OCI-LY1 (cell line): Measurements from ENCODE around the gene IER5.

Source experiments
- H2AFZ ChIP-seq: fragments of 200-600 bp; sonication (generic), shearing (Covaris generic); 2 replicates; pipeline ENCODE4 v1.6.0; 2014; ENCODE audit warnings: antibody characterized with exemption, mild to moderate bottlenecking, low read length
- H3F3A ChIP-seq: fragments of 200-600 bp; sonication (generic), shearing (Covaris generic); 2 replicates; pipeline ENCODE4 v1.6.0; 2014; ENCODE audit warnings: mild to moderate bottlenecking, antibody characterized with exemption, low read length, moderate library complexity; ENCODE audit not compliant: insufficient read depth
- H3K27ac ChIP-seq: fragments of 200-600 bp; sonication (generic); 2 replicates; pipeline ENCODE4 v1.5.1; 2014; ENCODE audit warnings: low read length, mixed run types, mild to moderate bottlenecking, low read depth; ENCODE audit not compliant: poor library complexity, severe bottlenecking
- H3K27me3 ChIP-seq: fragments of 200-600 bp; sonication (generic); 2 replicates; pipeline ENCODE4 v1.6.0; 2014; ENCODE audit warnings: antibody characterized with exemption, mild to moderate bottlenecking, low read length, moderate library complexity; ENCODE audit not compliant: insufficient read depth
- H3K36me3 ChIP-seq: fragments of 200-600 bp; sonication (generic); 2 replicates; pipeline ENCODE4 v1.6.1; 2014; ENCODE audit warnings: mild to moderate bottlenecking, antibody characterized with exemption, low read length, moderate library complexity, mixed read lengths; ENCODE audit not compliant: insufficient read depth
- H3K4me1 ChIP-seq: fragments of 200-600 bp; sonication (generic); 2 replicates; pipeline ENCODE4 v1.5.1; 2014; ENCODE audit warnings: mild to moderate bottlenecking, low read length, moderate library complexity; ENCODE audit not compliant: insufficient read depth, severe bottlenecking
- H3K4me2 ChIP-seq: fragments of 200-600 bp; sonication (generic), shearing (Covaris generic); 2 replicates; pipeline ENCODE4 v1.6.1; 2014; ENCODE audit warnings: low read length
- H3K4me3 ChIP-seq: fragments of 200-600 bp; sonication (generic); 2 replicates; pipeline ENCODE4 v1.5.1; 2014; ENCODE audit warnings: low read length, low read depth, mild to moderate bottlenecking, mixed read lengths; ENCODE audit not compliant: poor library complexity, severe bottlenecking
- H3K79me2 ChIP-seq: fragments of 200-600 bp; shearing (Covaris generic); 2 replicates; pipeline ENCODE4 v1.6.1; 2016; ENCODE audit warnings: mixed run types, low read length, mixed read lengths; ENCODE audit not compliant: insufficient read depth
- H3K9ac ChIP-seq: fragments of 200-600 bp; sonication (generic), shearing (Covaris generic); 2 replicates; pipeline ENCODE4 v1.6.1; 2014; ENCODE audit warnings: mild to moderate bottlenecking, low read length, mixed read lengths
- H3K9me2 ChIP-seq: fragments of 200-600 bp; sonication (generic), shearing (Covaris generic); 2 replicates; pipeline ENCODE4 v1.6.1; 2014; ENCODE audit warnings: low read depth, mild to moderate bottlenecking, low read length, mixed read lengths
- H3K9me3 ChIP-seq: fragments of 200-600 bp; shearing (Covaris generic); 2 replicates; pipeline ENCODE4 v1.6.1; 2014; ENCODE audit warnings: low read length, mixed read lengths
- H4K20me1 ChIP-seq: fragments of 200-600 bp; sonication (generic), shearing (Covaris generic); 2 replicates; pipeline ENCODE4 v1.6.0; 2016; ENCODE audit warnings: mild to moderate bottlenecking, low read length; ENCODE audit not compliant: insufficient read depth
- EZH2 ChIP-seq: fragments of 200-600 bp; sonication (generic), shearing (Covaris generic); IDR thresholded peaks from 2 replicates; pipeline ENCODE4 v1.8.0; 2017; ENCODE audit warnings: borderline replicate concordance, mixed run types, mild to moderate bottlenecking, antibody characterized with exemption, low read length, moderate library complexity, mixed read lengths
- TF ChIP-seq, protein P1 (sequence below): fragments of 200-600 bp; sonication (generic), shearing (Covaris generic); IDR thresholded peaks from 2 replicates; pipeline ENCODE4 v1.5.1; 2017; ENCODE audit warnings: mild to moderate bottlenecking, antibody characterized with exemption, low read length, moderate library complexity, mixed read lengths

The IER5 gene

DNA sequence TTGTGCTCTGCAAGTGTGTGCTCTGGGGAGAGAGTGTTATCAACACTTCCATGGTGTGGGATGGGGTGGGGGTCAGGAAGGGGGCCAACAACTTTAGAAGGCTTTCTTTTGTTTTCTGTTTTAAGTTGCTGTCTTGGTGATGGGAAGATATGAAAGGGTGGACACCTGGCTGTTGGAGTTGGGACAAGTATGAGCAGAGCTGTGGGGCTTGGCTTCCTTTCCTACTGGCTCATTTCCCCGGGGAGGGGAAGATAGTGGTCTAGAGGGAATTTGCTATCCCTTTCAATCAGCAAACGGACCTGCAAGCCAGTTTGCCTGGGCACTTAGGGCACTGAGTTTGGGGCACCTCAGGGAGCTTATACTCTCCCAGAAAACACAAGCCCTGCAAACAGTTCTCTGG, 19.2 kb downstream of the IER5 start:
- H3K9me2 ChIP-seq = no peaks in the 10 kb centered on the region
- H2AFZ ChIP-seq = no peak overlapping the region
- no peak overlapping the region for H3K9ac ChIP-seq
- no peaks in the 10 kb centered on the region for H3K79me2 ChIP-seq
- no peak for TF ChIP-seq EZH2
- TF ChIP-seq, protein P1, sequence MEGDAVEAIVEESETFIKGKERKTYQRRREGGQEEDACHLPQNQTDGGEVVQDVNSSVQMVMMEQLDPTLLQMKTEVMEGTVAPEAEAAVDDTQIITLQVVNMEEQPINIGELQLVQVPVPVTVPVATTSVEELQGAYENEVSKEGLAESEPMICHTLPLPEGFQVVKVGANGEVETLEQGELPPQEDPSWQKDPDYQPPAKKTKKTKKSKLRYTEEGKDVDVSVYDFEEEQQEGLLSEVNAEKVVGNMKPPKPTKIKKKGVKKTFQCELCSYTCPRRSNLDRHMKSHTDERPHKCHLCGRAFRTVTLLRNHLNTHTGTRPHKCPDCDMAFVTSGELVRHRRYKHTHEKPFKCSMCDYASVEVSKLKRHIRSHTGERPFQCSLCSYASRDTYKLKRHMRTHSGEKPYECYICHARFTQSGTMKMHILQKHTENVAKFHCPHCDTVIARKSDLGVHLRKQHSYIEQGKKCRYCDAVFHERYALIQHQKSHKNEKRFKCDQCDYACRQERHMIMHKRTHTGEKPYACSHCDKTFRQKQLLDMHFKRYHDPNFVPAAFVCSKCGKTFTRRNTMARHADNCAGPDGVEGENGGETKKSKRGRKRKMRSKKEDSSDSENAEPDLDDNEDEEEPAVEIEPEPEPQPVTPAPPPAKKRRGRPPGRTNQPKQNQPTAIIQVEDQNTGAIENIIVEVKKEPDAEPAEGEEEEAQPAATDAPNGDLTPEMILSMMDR = no peak
- H3K27me3 ChIP-seq = peaks cover 9% of the 10 kb centered on the region; the same call in 1 of the 2 replicates
- no peaks in the 10 kb centered on the region for H3K9me3 ChIP-seq
- no peaks in the 10 kb centered on the region for H3K36me3 ChIP-seq
- H3F3A ChIP-seq = no peaks in the 10 kb centered on the region
- no peak overlapping the region for H3K4me2 ChIP-seq
- no peaks in the 10 kb centered on the region for H4K20me1 ChIP-seq
- H3K4me3 ChIP-seq = no peak overlapping the region
- H3K4me1 ChIP-seq = peaks cover 16% of the 10 kb centered on the region
- no peak overlapping the region for H3K27ac ChIP-seq

DNA sequence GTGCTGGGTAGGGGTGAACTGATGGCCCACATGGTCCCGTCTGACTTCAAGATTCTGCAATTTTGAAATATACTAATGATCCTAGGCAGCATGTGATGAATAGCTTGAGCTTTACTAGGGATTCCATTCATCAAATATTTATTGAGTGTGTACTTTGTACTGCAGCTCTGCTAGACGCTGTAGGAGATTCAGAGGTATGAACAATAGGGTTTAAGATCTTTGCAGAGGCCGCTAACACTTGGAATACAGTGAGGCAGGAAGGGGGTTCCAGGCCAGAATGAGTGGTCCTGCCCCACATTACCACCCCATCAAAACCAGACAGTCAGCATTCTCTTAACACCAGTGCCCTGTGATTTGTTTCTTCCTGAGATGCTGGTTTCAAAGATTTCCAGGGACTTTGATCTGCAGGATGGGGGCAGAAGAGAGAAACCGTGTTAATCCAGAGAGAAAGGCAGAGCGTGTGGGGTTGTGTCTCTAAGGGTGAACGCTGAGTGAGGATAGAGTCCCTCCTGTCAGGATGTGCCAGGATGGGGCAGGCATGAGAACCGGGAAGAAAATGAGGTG, 19.9 kb downstream of the IER5 start:
- Histone ChIP-seq H3K4me1 (peaks cover 16% of the 10 kb centered on the region), H3K27ac (no peak overlapping the region), H3K36me3 (no peaks in the 10 kb centered on the region), H4K20me1 (no peaks in the 10 kb centered on the region), H3K4me2 (no peak overlapping the region), H3K79me2 (no peaks in the 10 kb centered on the region), H3K9me2 (no peaks in the 10 kb centered on the region), H3F3A (no peaks in the 10 kb centered on the region), H2AFZ (no peak overlapping the region), H3K4me3 (no peak overlapping the region), H3K9me3 (no peaks in the 10 kb centered on the region), H3K27me3 (0 out of 2 replicates have a peak, but pooled peaks cover 4% of the 10 kb centered on the region), H3K9ac (no peak overlapping the region)
- TF ChIP-seq, protein P1 = no peak
- TF ChIP-seq EZH2 = no peak

DNA sequence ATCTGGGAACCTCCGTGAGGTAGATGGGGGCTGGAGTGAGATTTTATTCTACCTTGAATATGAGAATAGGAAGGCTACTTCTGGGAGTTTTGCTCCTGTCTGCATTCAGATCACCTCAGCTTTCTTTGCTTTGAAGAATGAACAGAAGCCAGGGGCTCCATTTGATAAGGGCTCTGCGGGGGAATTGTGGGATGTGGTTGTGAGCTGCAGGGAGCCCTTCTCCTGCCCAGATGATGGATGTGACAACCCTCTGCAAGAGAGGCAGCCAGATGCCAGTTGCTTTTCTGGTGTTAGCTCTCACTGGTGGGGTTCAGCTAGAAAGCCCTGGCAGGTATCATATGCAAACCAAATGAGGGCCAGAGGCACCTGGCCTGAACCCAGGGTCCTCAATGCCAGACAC, 21.5 kb downstream of the IER5 start:
- Histone ChIP-seq H3K4me3 (no peak overlapping the region), H3K27me3 (0 out of 2 replicates have a peak, but pooled peaks cover 4% of the 10 kb centered on the region), H3K27ac (no peak overlapping the region), H3K36me3 (no peaks in the 10 kb centered on the region), H3K79me2 (no peaks in the 10 kb centered on the region), H3K9me2 (no peaks in the 10 kb centered on the region), H4K20me1 (no peaks in the 10 kb centered on the region), H3K9ac (no peak overlapping the region), H3K4me2 (no peak overlapping the region), H3K9me3 (no peaks in the 10 kb centered on the region), H2AFZ (no peak overlapping the region), H3K4me1 (peaks cover 8% of the 10 kb centered on the region), H3F3A (no peaks in the 10 kb centered on the region)
- TF ChIP-seq, protein P1 = no peak
- no peak for TF ChIP-seq EZH2
